Dermis blood vessel endothelial cell (primary cell): ENCODE measurements around the gene ANXA11. TPM values are rescaled to one million over a fixed set of nuclear protein-coding genes. Genes with fewer than 3 reads are reported as not detected.

ENCODE experiments used
- DNase-seq: peaks from one replicate; pipeline ENCODE4 v3.0.0; 2010
- total RNA-seq: library from RNA; depleted of rRNA; stranded (reverse); fragments of >200 nt; gene quantifications from 2 replicates; pipeline ENCODE4 v1.2.3, GENCODE V29; 2014

The ANXA11 gene
- total RNA-seq, 1 donor from 2014 or later, result 33.7 TPM

- no peak for DNase-seq
Observed at GRCh38 chr10:80207768-80208370, 2.5 kb upstream of the ANXA11 start.

- no peak for DNase-seq
Observed at GRCh38 chr10:80206277-80206655, 929 bp upstream of the ANXA11 start.

GRCh38 chr10:80204677-80205476 is 460 bp downstream of the ANXA11 start:
- DNase-seq, result peak; percentile 55

GRCh38 chr10:80203835-80204676 is 1.3 kb downstream of the ANXA11 start:
- DNase-seq, result peak; percentile 34

GRCh38 chr10:80202934-80203834 is 2.2 kb downstream of the ANXA11 start:
- DNase-seq, result peak; percentile 75

- peak; percentile 48 for DNase-seq
Observed at GRCh38 chr10:80202530-80202929, 2.8 kb downstream of the ANXA11 start.

- DNase-seq, result no peak
Observed at GRCh38 chr10:80201608-80202141, 3.7 kb downstream of the ANXA11 start.

- no peak for DNase-seq
Observed at GRCh38 chr10:80200687-80201086, 4.7 kb downstream of the ANXA11 start.

- no peak for DNase-seq
Observed at GRCh38 chr10:80200259-80200658, 5.1 kb downstream of the ANXA11 start.

- peak; percentile 95 for DNase-seq
Observed at GRCh38 chr10:80199828-80200227, 5.5 kb downstream of the ANXA11 start.

- DNase-seq, result no peak
Observed at GRCh38 chr10:80197972-80198916, 7.1 kb downstream of the ANXA11 start.

GRCh38 chr10:80196950-80197315 is 8.4 kb downstream of the ANXA11 start:
- no peak for DNase-seq

GRCh38 chr10:80196270-80196949 is 8.9 kb downstream of the ANXA11 start:
- DNase-seq, result peak; percentile 77

- no peak for DNase-seq
Observed at GRCh38 chr10:80195046-80195574, 10.2 kb downstream of the ANXA11 start.

GRCh38 chr10:80194373-80195045 is 10.8 kb downstream of the ANXA11 start:
- no peak for DNase-seq

GRCh38 chr10:80192553-80192952 is 12.8 kb downstream of the ANXA11 start:
- DNase-seq, result no peak

GRCh38 chr10:80191589-80192270 is 13.6 kb downstream of the ANXA11 start:
- no peak for DNase-seq

GRCh38 chr10:80188713-80189112 is 16.6 kb downstream of the ANXA11 start:
- DNase-seq, result no peak
